B cell (primary cell): ENCODE results near the gene SLC12A7.

Source experiments
- EZH2 ChIP-seq: IDR thresholded peaks from 2 replicates; pipeline ENCODE4 v1.6.1; 2012; ENCODE audit warnings: borderline replicate concordance, low read depth, mild to moderate bottlenecking, moderate library complexity, low read length; ENCODE audit not compliant: insufficient read depth, poor library complexity, severe bottlenecking
- TF ChIP-seq, protein P1 (sequence below): fragments of 200-600 bp; IDR thresholded peaks from one replicate; pipeline ENCODE4 v1.8.0; 2022; ENCODE audit warnings: antibody characterized with exemption, mild to moderate bottlenecking

DNA sequence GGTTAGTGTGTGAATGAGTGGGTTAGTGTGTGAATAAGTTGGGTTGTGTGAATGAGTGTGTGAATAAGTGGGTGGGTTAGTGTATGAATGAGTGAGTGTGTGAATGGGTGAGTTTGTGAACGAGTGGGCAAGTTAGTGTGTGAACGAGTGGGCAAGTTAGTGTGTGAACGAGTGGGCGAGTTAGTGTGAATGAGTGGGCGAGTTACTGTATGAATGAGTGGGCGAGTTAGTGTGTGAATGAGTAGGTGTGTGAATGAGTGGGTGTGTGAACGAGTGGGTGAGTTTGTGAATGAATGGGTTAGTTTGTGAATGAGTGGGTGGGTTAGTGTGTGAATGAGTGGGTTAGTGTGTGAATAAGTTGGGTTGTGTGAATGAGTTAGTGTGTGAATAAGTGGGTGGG lies 68.5 kb downstream of the SLC12A7 start:
- TF ChIP-seq, protein P1, sequence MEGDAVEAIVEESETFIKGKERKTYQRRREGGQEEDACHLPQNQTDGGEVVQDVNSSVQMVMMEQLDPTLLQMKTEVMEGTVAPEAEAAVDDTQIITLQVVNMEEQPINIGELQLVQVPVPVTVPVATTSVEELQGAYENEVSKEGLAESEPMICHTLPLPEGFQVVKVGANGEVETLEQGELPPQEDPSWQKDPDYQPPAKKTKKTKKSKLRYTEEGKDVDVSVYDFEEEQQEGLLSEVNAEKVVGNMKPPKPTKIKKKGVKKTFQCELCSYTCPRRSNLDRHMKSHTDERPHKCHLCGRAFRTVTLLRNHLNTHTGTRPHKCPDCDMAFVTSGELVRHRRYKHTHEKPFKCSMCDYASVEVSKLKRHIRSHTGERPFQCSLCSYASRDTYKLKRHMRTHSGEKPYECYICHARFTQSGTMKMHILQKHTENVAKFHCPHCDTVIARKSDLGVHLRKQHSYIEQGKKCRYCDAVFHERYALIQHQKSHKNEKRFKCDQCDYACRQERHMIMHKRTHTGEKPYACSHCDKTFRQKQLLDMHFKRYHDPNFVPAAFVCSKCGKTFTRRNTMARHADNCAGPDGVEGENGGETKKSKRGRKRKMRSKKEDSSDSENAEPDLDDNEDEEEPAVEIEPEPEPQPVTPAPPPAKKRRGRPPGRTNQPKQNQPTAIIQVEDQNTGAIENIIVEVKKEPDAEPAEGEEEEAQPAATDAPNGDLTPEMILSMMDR = no peak
- no peak for TF ChIP-seq EZH2
